Measurements from ENCODE around the gene DLGAP1.

GRCh38 chr18:4399929-4400328 lies 55.2 kb downstream of the DLGAP1 start:
- TF ChIP-seq EZH2 (IDR thresholded peaks at IDR 0.05; ENCODE audit: insufficient read depth, poor library complexity, severe bottlenecking): no peak
- TF ChIP-seq EZH2phosphoT487 (IDR thresholded peaks at IDR 0.05; ENCODE audit: insufficient read depth, low read depth): no peak
